Measurements from ENCODE around the gene NISCH.

Gene NISCH

GRCh38 chr3:52514576-52514975 lies 59.2 kb downstream of the NISCH start:
- Histone ChIP-seq H2AK5ac (ENCODE audit: low read length, severe bottlenecking) (no peak overlapping the region), H3K36me3 (ENCODE audit: control insufficient read depth in 1 of 2, insufficient read depth in 2 of 2, low read depth in 1 of 2, low read length in 2 of 2) (no peaks in the 10 kb centered on the region), H2BK15ac (ENCODE audit: low read depth, poor library complexity, severe bottlenecking) (no peak overlapping the region), H4K8ac (ENCODE audit: low read length) (no peak overlapping the region), H3K9ac (ENCODE audit: low read length) (no peak overlapping the region), H2BK12ac (ENCODE audit: low read length in 2 of 2) (no peak overlapping the region), H3K18ac (ENCODE audit: low read depth in 1 of 2, low read length in 2 of 2) (no peak overlapping the region), H3K27me3 (ENCODE audit: control insufficient read depth in 1 of 2, insufficient read depth in 1 of 2, low read length in 2 of 2) (peaks cover 18 to 79% of the 10 kb centered on the region in 2 experiments), H3K27ac (ENCODE audit: low read length, poor library complexity, severe bottlenecking) (no peak overlapping the region), H3K9me3 (ENCODE audit: control insufficient read depth, low read length) (no peaks in the 10 kb centered on the region), H3K4me2 (ENCODE audit: low read length, poor library complexity, severe bottlenecking) (no peak overlapping the region), H2BK5ac (ENCODE audit: low read depth, low read length, poor library complexity, severe bottlenecking) (no peak overlapping the region), H3K4ac (ENCODE audit: low read depth in 1 of 2, low read length in 2 of 2) (no peak overlapping the region), H3K4me3 (ENCODE audit: insufficient read depth in 1 of 2, low read depth in 1 of 2, low read length in 2 of 2) (no peak overlapping the region), H3K23ac (ENCODE audit: low read length in 2 of 2) (no peak overlapping the region), H4K91ac (ENCODE audit: low read length) (no peak overlapping the region), H2AFZ (ENCODE audit: low read depth, low read length) (no peak overlapping the region), H3K4me1 (ENCODE audit: control insufficient read depth, insufficient read depth, low read depth, low read length) (peaks cover 9% of the 10 kb centered on the region), H2BK120ac (ENCODE audit: low read depth, low read length) (no peak overlapping the region), H3K14ac (ENCODE audit: low read length in 2 of 2) (no peak overlapping the region), H3K79me1 (replicated peaks; ENCODE audit: low read length, poor library complexity, severe bottlenecking) (no peaks in the 10 kb centered on the region)
- 80% methylated on average over 11 of the region's 11 CpGs for WGBS
- DNase-seq: no peak

GRCh38 chr3:52515192-52515591 lies 59.8 kb downstream of the NISCH start:
- Histone ChIP-seq H2AK5ac (ENCODE audit: low read length, severe bottlenecking) (no peak overlapping the region), H3K9me3 (ENCODE audit: control insufficient read depth, low read length) (no peaks in the 10 kb centered on the region), H3K27me3 (ENCODE audit: control insufficient read depth in 1 of 2, insufficient read depth in 1 of 2, low read length in 2 of 2) (peaks cover 18 to 73% of the 10 kb centered on the region in 2 experiments), H2BK5ac (ENCODE audit: low read depth, low read length, poor library complexity, severe bottlenecking) (no peak overlapping the region), H3K14ac (ENCODE audit: low read length in 2 of 2) (no peak overlapping the region), H3K4me2 (ENCODE audit: low read length, poor library complexity, severe bottlenecking) (no peak overlapping the region), H3K27ac (ENCODE audit: low read length, poor library complexity, severe bottlenecking) (no peak overlapping the region), H3K4ac (ENCODE audit: low read depth in 1 of 2, low read length in 2 of 2) (peak overlapping the region in 1 of 2 experiments; percentile 42), H2BK12ac (ENCODE audit: low read length in 2 of 2) (no peak overlapping the region), H2BK120ac (ENCODE audit: low read depth, low read length) (no peak overlapping the region), H3K4me1 (ENCODE audit: control insufficient read depth, insufficient read depth, low read depth, low read length) (peaks cover 9% of the 10 kb centered on the region), H3K23ac (ENCODE audit: low read length in 2 of 2) (no peak overlapping the region), H3K36me3 (ENCODE audit: control insufficient read depth in 1 of 2, insufficient read depth in 2 of 2, low read depth in 1 of 2, low read length in 2 of 2) (no peaks in the 10 kb centered on the region), H2AFZ (ENCODE audit: low read depth, low read length) (no peak overlapping the region), H3K18ac (ENCODE audit: low read depth in 1 of 2, low read length in 2 of 2) (no peak overlapping the region), H4K8ac (ENCODE audit: low read length) (no peak overlapping the region), H3K4me3 (ENCODE audit: insufficient read depth in 1 of 2, low read depth in 1 of 2, low read length in 2 of 2) (no peak overlapping the region), H2BK15ac (ENCODE audit: low read depth, poor library complexity, severe bottlenecking) (no peak overlapping the region), H3K9ac (ENCODE audit: low read length) (no peak overlapping the region), H3K79me1 (replicated peaks; ENCODE audit: low read length, poor library complexity, severe bottlenecking) (no peaks in the 10 kb centered on the region), H4K91ac (ENCODE audit: low read length) (no peak overlapping the region)
- DNase-seq: no peak
- WGBS: 73% methylated on average over 6 of the region's 6 CpGs

- H2BK12ac ChIP-seq (ENCODE audit: low read length in 2 of 2): no peak overlapping the region
- no peak overlapping the region for H4K8ac ChIP-seq (ENCODE audit: low read length)
- H2AFZ ChIP-seq (ENCODE audit: low read depth, low read length): no peak overlapping the region
- no peak overlapping the region for H4K91ac ChIP-seq (ENCODE audit: low read length)
- no peak overlapping the region for H3K18ac ChIP-seq (ENCODE audit: low read depth in 1 of 2, low read length in 2 of 2)
- WGBS: 87% methylated on average over 19 of the region's 19 CpGs
- H2BK120ac ChIP-seq (ENCODE audit: low read depth, low read length): no peak overlapping the region
- no peak overlapping the region for H3K9ac ChIP-seq (ENCODE audit: low read length)
- H3K4me3 ChIP-seq (ENCODE audit: insufficient read depth in 1 of 2, low read depth in 1 of 2, low read length in 2 of 2): no peak overlapping the region
- H3K14ac ChIP-seq (ENCODE audit: low read length in 2 of 2): no peak overlapping the region
- no peak overlapping the region for H3K23ac ChIP-seq (ENCODE audit: low read length in 2 of 2)
- H3K27me3 ChIP-seq (ENCODE audit: control insufficient read depth in 1 of 2, insufficient read depth in 1 of 2, low read length in 2 of 2): peaks cover 9 to 59% of the 10 kb centered on the region in 2 experiments
- no peaks in the 10 kb centered on the region for H3K9me3 ChIP-seq (ENCODE audit: control insufficient read depth, low read length)
- H3K4me2 ChIP-seq (ENCODE audit: low read length, poor library complexity, severe bottlenecking): no peak overlapping the region
- no peak overlapping the region for H3K27ac ChIP-seq (ENCODE audit: low read length, poor library complexity, severe bottlenecking)
- H2BK15ac ChIP-seq (ENCODE audit: low read depth, poor library complexity, severe bottlenecking): no peak overlapping the region
- no peak for DNase-seq
- H3K4ac ChIP-seq (ENCODE audit: low read depth in 1 of 2, low read length in 2 of 2): no peak overlapping the region
- peaks cover 9% of the 10 kb centered on the region for H3K4me1 ChIP-seq (ENCODE audit: control insufficient read depth, insufficient read depth, low read depth, low read length)
- no peak overlapping the region for H2AK5ac ChIP-seq (ENCODE audit: low read length, severe bottlenecking)
- no peaks in the 10 kb centered on the region for H3K79me1 ChIP-seq (replicated peaks; ENCODE audit: low read length, poor library complexity, severe bottlenecking)
- H2BK5ac ChIP-seq (ENCODE audit: low read depth, low read length, poor library complexity, severe bottlenecking): no peak overlapping the region
- peaks cover 0 to 5% of the 10 kb centered on the region in 2 experiments for H3K36me3 ChIP-seq (ENCODE audit: control insufficient read depth in 1 of 2, insufficient read depth in 2 of 2, low read depth in 1 of 2, low read length in 2 of 2)
These were observed 61.2 kb downstream of the NISCH start for GRCh38 chr3:52516509-52517195.

- H2AK5ac ChIP-seq (ENCODE audit: low read length, severe bottlenecking): no peak overlapping the region
- H3K4me2 ChIP-seq (ENCODE audit: low read length, poor library complexity, severe bottlenecking): peak overlapping the region; percentile 13
- H2BK12ac ChIP-seq (ENCODE audit: low read length in 2 of 2): no peak overlapping the region
- no peak for DNase-seq
- peak overlapping the region in 1 of 2 experiments; percentile 26 for H3K18ac ChIP-seq (ENCODE audit: low read depth in 1 of 2, low read length in 2 of 2)
- peaks cover 9% of the 10 kb centered on the region for H3K4me1 ChIP-seq (ENCODE audit: control insufficient read depth, insufficient read depth, low read depth, low read length)
- H2BK15ac ChIP-seq (ENCODE audit: low read depth, poor library complexity, severe bottlenecking): no peak overlapping the region
- H3K4me3 ChIP-seq (ENCODE audit: insufficient read depth in 1 of 2, low read depth in 1 of 2, low read length in 2 of 2): no peak overlapping the region
- H3K23ac ChIP-seq (ENCODE audit: low read length in 2 of 2): peak overlapping the region in 1 of 2 experiments; percentile 71
- no peaks in the 10 kb centered on the region for H3K79me1 ChIP-seq (replicated peaks; ENCODE audit: low read length, poor library complexity, severe bottlenecking)
- no peaks in the 10 kb centered on the region for H3K9me3 ChIP-seq (ENCODE audit: control insufficient read depth, low read length)
- H4K91ac ChIP-seq (ENCODE audit: low read length): no peak overlapping the region
- no peak overlapping the region for H2BK120ac ChIP-seq (ENCODE audit: low read depth, low read length)
- H3K27me3 ChIP-seq (ENCODE audit: control insufficient read depth in 1 of 2, insufficient read depth in 1 of 2, low read length in 2 of 2): peaks cover 8 to 45% of the 10 kb centered on the region in 2 experiments
- WGBS: 68% methylated on average over 25 of the region's 25 CpGs
- H3K14ac ChIP-seq (ENCODE audit: low read length in 2 of 2): peak overlapping the region in 1 of 2 experiments; percentile 62
- peaks cover 0 to 20% of the 10 kb centered on the region in 2 experiments for H3K36me3 ChIP-seq (ENCODE audit: control insufficient read depth in 1 of 2, insufficient read depth in 2 of 2, low read depth in 1 of 2, low read length in 2 of 2)
- no peak overlapping the region for H3K27ac ChIP-seq (ENCODE audit: low read length, poor library complexity, severe bottlenecking)
- H3K4ac ChIP-seq (ENCODE audit: low read depth in 1 of 2, low read length in 2 of 2): no peak overlapping the region
- H2AFZ ChIP-seq (ENCODE audit: low read depth, low read length): peak overlapping the region; percentile 60
- H3K9ac ChIP-seq (ENCODE audit: low read length): no peak overlapping the region
- no peak overlapping the region for H4K8ac ChIP-seq (ENCODE audit: low read length)
- no peak overlapping the region for H2BK5ac ChIP-seq (ENCODE audit: low read depth, low read length, poor library complexity, severe bottlenecking)
These were observed 62.7 kb downstream of the NISCH start for GRCh38 chr3:52517796-52518722.

All from mesenchymal stem cell (in vitro differentiated cells and primary cell).